K562 (cell line): ENCODE results near the gene FAM53A. TPM values are rescaled to one million over a fixed set of nuclear protein-coding genes. Genes with fewer than 3 reads are reported as not detected.

Experiments
- CTCFL ChIP-seq: IDR thresholded peaks from 2 replicates; pipeline ENCODE4 v1.6.1; 2011; ENCODE audit warnings: borderline replicate concordance, low read depth, mild to moderate bottlenecking, moderate library complexity, low read length; ENCODE audit not compliant: insufficient read depth, poor library complexity, severe bottlenecking
- E2F3 ChIP-seq: fragments of 250-450 bp; sonication (Bioruptor Pico); IDR thresholded peaks from 2 replicates; pipeline ENCODE4 v1.4.0; 2020; ENCODE audit warnings: mild to moderate bottlenecking
- FOXA3 ChIP-seq, 2 experiments: fragments of 450-650 bp in 1 of 2; sonication (generic) in 1 of 2; formaldehyde crosslinking; IDR thresholded peaks in 1 of 2; conservative IDR thresholded peaks in 1 of 2; 2 replicates each; pipeline versions ENCODE4 v1.4.0 to v1.8.0; 2020 to 2022; ENCODE audit warnings: mild to moderate bottlenecking in 2 of 2, missing genetic modification reagents in 1 of 2
- GABPB2 ChIP-seq: fragments of 250-450 bp; sonication (Bioruptor Pico); conservative IDR thresholded peaks from 2 replicates; pipeline ENCODE4 v1.5.1; 2021; ENCODE audit warnings: mild to moderate bottlenecking
- MEIS2 ChIP-seq: fragments of 450-650 bp; IDR thresholded peaks from 2 replicates; pipeline ENCODE4 v1.6.1; 2014; ENCODE audit warnings: mild to moderate bottlenecking; ENCODE audit not compliant: partially characterized antibody
- OTX1 ChIP-seq: fragments of 450-650 bp; formaldehyde crosslinking; IDR thresholded peaks from 2 replicates; pipeline ENCODE4 v1.4.0; 2022; ENCODE audit warnings: mild to moderate bottlenecking
- PPARD ChIP-seq: fragments of 250-450 bp; sonication (Bioruptor Pico); IDR thresholded peaks from 2 replicates; pipeline ENCODE4 v1.8.0; 2022; ENCODE audit warnings: inconsistent platforms, mild to moderate bottlenecking, moderate library complexity
- RREB1 ChIP-seq: fragments of 250-450 bp; sonication (Bioruptor Pico); IDR thresholded peaks from 2 replicates; pipeline ENCODE4 v1.4.0; 2020
- ZNF655 ChIP-seq: fragments of 250-450 bp; sonication (Bioruptor Pico); IDR thresholded peaks from 2 replicates; pipeline ENCODE4 v1.5.0; 2021
- ZNF76 ChIP-seq: fragments of 250-450 bp; sonication (Bioruptor Pico); IDR thresholded peaks from 2 replicates; pipeline ENCODE4 v1.4.0; 2020; ENCODE audit warnings: mild to moderate bottlenecking, moderate library complexity, borderline replicate concordance
- polyA plus RNA-seq, 8 experiments: library from polyadenylated mRNA; depleted of rRNA in 4 of 8; stranded (reverse) in 5 of 8; unstranded in 3 of 8; fragments of >200 nt; fragmentation: Nextera tagmentation in 2 of 8; fragmentation: Illumina TruSeq in 1 of 8; extraction: Ambion mirVana in 2 of 8; extraction: Trizol in 1 of 8; gene quantifications; 2 replicates each; pipeline versions ENCODE4 v1.2.1 to v1.2.3, GENCODE V29; 2011 to 2014; ENCODE audit warnings: inconsistent platforms in 1 of 8, missing spikeins in 1 of 8
- total RNA-seq, 7 experiments: library from RNA; depleted of rRNA in 6 of 7; stranded (reverse); fragments of >200 nt in 6 of 7; fragmentation: Illumina TruSeq in 2 of 7; extraction: Trizol in 2 of 7; gene quantifications; 2 replicates each; pipeline versions ENCODE4 v1.2.1 to v1.2.3, GENCODE V29; 2011 to 2021; ENCODE audit warnings: low replicate concordance in 1 of 7

Gene FAM53A
- total and polyA plus RNA-seq, 9 of the 15 experiments (the other 6 are each of a cell fraction or from before 2014, with no cell fraction given): 0.53 to 2.7 (median 1.4) TPM; not detected in 2

- TF ChIP-seq E2F3 (no peak), ZNF655 (CRISPR knock-in tag) (no peak), MEIS2 (no peak), FOXA3 (CRISPR knock-in tag; conservative IDR thresholded peaks at IDR 0.05 in 1 of 2, IDR thresholded peaks at IDR 0.05 in 1 of 2) (no peak), OTX1 (no peak), ZNF76 (no peak), GABPB2 (CRISPR knock-in tag) (no peak), PPARD (no peak), RREB1 (CRISPR knock-in tag) (no peak), CTCFL (no peak)
- TF ChIP-seq, all 486 proteins: peak for 0
These were observed 44.7 kb downstream of the FAM53A start (continued) for GRCh38 chr4:1639299-1639868.
